Measurements from ENCODE around the gene EML6. TPM values are rescaled to one million over a fixed set of nuclear protein-coding genes. Genes with fewer than 3 reads are reported as not detected.

EML6 gene
- total RNA-seq, 4 donors from 2014 or later: 0.62 to 1.5 (median 1.1) TPM

DNA sequence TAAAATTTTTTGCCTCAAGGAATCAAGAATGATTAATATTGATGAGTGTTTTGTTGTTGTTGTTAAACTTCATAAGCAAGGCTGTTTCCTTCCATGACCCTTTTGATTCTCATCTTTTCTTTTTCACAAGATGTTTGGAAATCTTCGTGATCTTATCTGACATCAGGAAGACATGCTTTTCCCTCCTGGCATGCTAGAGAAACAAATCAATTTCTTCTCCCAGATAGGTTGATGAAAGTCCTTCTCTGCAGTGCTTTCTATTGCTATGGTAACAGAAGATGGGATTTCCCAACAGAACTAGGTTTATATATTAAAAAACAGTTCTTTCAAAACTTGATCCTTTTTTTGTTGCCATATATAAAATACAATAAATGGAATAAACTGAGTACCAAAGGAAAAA, 85.2 kb downstream of the EML6 start:
- no peak for ATAC-seq
- no peaks in the 10 kb centered on the region for H3K4me1 ChIP-seq
- H3K9me3 ChIP-seq: no peaks in the 10 kb centered on the region
- no peaks in the 10 kb centered on the region for H3K27me3 ChIP-seq
- H3K36me3 ChIP-seq: no peaks in the 10 kb centered on the region
- H3K27ac ChIP-seq: no peak overlapping the region
- 39 to 42% methylated on average over 1 of the region's 1 CpG for WGBS, 2 donors (ENCODE audit: low coverage in 1 of 2)
- H3K4me3 ChIP-seq: no peak overlapping the region
- TF ChIP-seq CTCF (IDR thresholded peaks at IDR 0.05): no peak
- TF ChIP-seq POLR2AphosphoS5 (IDR thresholded peaks at IDR 0.05): no peak
- TF ChIP-seq EP300 (IDR thresholded peaks at IDR 0.05): no peak
- no peak for TF ChIP-seq POLR2A (IDR thresholded peaks at IDR 0.05)

- TF ChIP-seq EP300 (IDR thresholded peaks at IDR 0.05): no peak
- no peak for TF ChIP-seq POLR2A (IDR thresholded peaks at IDR 0.05)
- TF ChIP-seq CTCF (IDR thresholded peaks at IDR 0.05): no peak
- no peak for TF ChIP-seq POLR2AphosphoS5 (IDR thresholded peaks at IDR 0.05)
- Histone ChIP-seq H3K36me3 (no peaks in the 10 kb centered on the region), H3K27ac (no peak overlapping the region), H3K4me3 (no peak overlapping the region), H3K9me3 (no peaks in the 10 kb centered on the region), H3K27me3 (no peaks in the 10 kb centered on the region), H3K4me1 (no peaks in the 10 kb centered on the region)
- no peak for ATAC-seq
Observed at GRCh38 chr2:54809819-54810218, 86.4 kb downstream of the EML6 start.

DNA sequence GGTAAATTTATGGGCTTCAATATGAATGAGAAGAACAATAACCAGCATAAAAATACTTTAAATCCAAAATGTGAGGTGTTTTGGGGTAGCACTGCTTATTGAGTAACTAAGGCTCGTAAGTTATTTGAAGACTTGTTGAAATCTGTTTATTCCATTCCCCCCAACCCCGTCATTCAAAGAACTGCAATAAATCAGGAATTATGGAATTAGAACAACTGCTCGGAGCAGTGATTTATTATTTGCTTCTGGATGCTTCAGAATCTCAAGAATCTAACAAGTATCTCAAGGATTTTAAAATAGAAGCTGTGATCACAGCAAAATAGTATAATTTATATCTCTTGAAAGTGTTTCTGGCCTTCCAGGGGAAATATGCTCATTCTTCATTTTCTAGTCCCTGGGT, 86.8 kb downstream of the EML6 start:
- ATAC-seq: no peak
- no peaks in the 10 kb centered on the region for H3K27me3 ChIP-seq
- TF ChIP-seq EP300 (IDR thresholded peaks at IDR 0.05) (no peak), POLR2AphosphoS5 (IDR thresholded peaks at IDR 0.05) (no peak), POLR2A (IDR thresholded peaks at IDR 0.05) (no peak), CTCF (IDR thresholded peaks at IDR 0.05) (no peak)
- no peaks in the 10 kb centered on the region for H3K9me3 ChIP-seq
- 75 to 76% methylated on average over 3 of the region's 3 CpGs for WGBS, 2 donors (ENCODE audit: low coverage in 1 of 2)
- no peak overlapping the region for H3K4me3 ChIP-seq
- H3K36me3 ChIP-seq: no peaks in the 10 kb centered on the region
- H3K27ac ChIP-seq: no peak overlapping the region
- no peaks in the 10 kb centered on the region for H3K4me1 ChIP-seq

DNA sequence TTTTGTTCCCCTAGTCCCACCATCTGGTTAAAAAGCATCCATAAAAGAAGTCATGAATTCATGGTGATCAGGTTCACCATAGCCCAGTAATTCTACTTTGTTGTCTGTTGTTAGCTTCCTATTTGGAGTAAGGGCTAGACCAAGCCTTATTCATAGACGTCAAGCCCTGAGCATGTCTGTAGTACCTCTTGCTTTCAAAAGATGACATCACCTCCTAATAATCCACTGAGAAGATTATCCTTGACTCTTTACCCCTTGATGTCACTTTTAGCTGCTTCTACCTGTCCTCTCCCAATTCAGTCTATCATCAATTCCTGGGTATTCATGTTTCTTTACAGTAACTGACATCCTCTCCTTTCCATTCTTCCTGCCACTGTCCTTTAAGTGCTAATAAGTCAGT, 90.1 kb downstream of the EML6 start:
- H3K27ac ChIP-seq: no peak overlapping the region
- no peak for ATAC-seq
- no peak overlapping the region for H3K4me3 ChIP-seq
- WGBS, 2 donors (ENCODE audit: low coverage in 1 of 2): 88 to 90% methylated on average over 1 of the region's 1 CpG
- no peaks in the 10 kb centered on the region for H3K36me3 ChIP-seq
- no peaks in the 10 kb centered on the region for H3K27me3 ChIP-seq
- H3K4me1 ChIP-seq: no peaks in the 10 kb centered on the region
- H3K9me3 ChIP-seq: no peaks in the 10 kb centered on the region
- TF ChIP-seq POLR2A (IDR thresholded peaks at IDR 0.05): no peak
- TF ChIP-seq EP300 (IDR thresholded peaks at IDR 0.05): no peak
- no peak for TF ChIP-seq POLR2AphosphoS5 (IDR thresholded peaks at IDR 0.05)
- no peak for TF ChIP-seq CTCF (IDR thresholded peaks at IDR 0.05)

- no peaks in the 10 kb centered on the region for H3K9me3 ChIP-seq
- H3K4me1 ChIP-seq: no peaks in the 10 kb centered on the region
- ATAC-seq: no peak
- no peaks in the 10 kb centered on the region for H3K27me3 ChIP-seq
- no peak overlapping the region for H3K4me3 ChIP-seq
- no peak for TF ChIP-seq POLR2AphosphoS5 (IDR thresholded peaks at IDR 0.05)
- TF ChIP-seq POLR2A (IDR thresholded peaks at IDR 0.05): no peak
- TF ChIP-seq CTCF (IDR thresholded peaks at IDR 0.05): no peak
- no peak for TF ChIP-seq EP300 (IDR thresholded peaks at IDR 0.05)
- WGBS, 2 donors (ENCODE audit: low coverage in 1 of 2): 73 to 75% methylated on average over 9 of the region's 9 CpGs
- H3K36me3 ChIP-seq: no peaks in the 10 kb centered on the region
- H3K27ac ChIP-seq: no peak overlapping the region
Observed at GRCh38 chr2:54814389-54815147, 91.1 kb downstream of the EML6 start.

All from gastroesophageal sphincter (tissue), 4 donors.